ENCODE data around the gene GRID1. TPM values are rescaled to one million over a fixed set of nuclear protein-coding genes. Genes with fewer than 3 reads are reported as not detected.

GRID1 gene
- total RNA-seq, 1 experiment from 2014 or later, result not detected

- no peaks in the 10 kb centered on the region for H3K79me2 ChIP-seq (ENCODE audit: low read depth)
- intact Hi-C loops (cut with micrococcal nuclease; ENCODE audit: unreplicated experiment), result no loop called here
- no peak overlapping the region for H3K4me3 ChIP-seq
- no peaks in the 10 kb centered on the region for H3F3A ChIP-seq (ENCODE audit: insufficient read depth, low read depth)
- H3K4me2 ChIP-seq, result no peak overlapping the region
- no peak overlapping the region for H2AFZ ChIP-seq
- H3K9me3 ChIP-seq (ENCODE audit: insufficient read depth, low read depth), result no peaks in the 10 kb centered on the region
- no peaks in the 10 kb centered on the region for H4K20me1 ChIP-seq (ENCODE audit: insufficient read depth)
- H3K27me3 ChIP-seq (ENCODE audit: insufficient read depth, low read depth), result no peaks in the 10 kb centered on the region
- H3K36me3 ChIP-seq (ENCODE audit: low read depth), result no peaks in the 10 kb centered on the region
- DNase-seq, result no peak
- TF ChIP-seq EZH2 (IDR thresholded peaks at IDR 0.05; ENCODE audit: low read depth), result no peak
- no peak for TF ChIP-seq CTCF (conservative IDR thresholded peaks at IDR 0.05)
- no TSS peak for BruUV-seq (replicated peaks)
- ChIA-PET CTCF (no interaction called here), POLR2A (ENCODE audit: unreplicated experiment) (no interaction called here)
- no peak overlapping the region for H3K27ac ChIP-seq
- H3K4me1 ChIP-seq (replicated peaks; ENCODE audit: insufficient read depth), result no peaks in the 10 kb centered on the region
- no peaks in the 10 kb centered on the region for H3K9me2 ChIP-seq (ENCODE audit: insufficient read depth)
These were observed 757.1 kb downstream of the GRID1 start for GRCh38 chr10:85609509-85609908.

DNA sequence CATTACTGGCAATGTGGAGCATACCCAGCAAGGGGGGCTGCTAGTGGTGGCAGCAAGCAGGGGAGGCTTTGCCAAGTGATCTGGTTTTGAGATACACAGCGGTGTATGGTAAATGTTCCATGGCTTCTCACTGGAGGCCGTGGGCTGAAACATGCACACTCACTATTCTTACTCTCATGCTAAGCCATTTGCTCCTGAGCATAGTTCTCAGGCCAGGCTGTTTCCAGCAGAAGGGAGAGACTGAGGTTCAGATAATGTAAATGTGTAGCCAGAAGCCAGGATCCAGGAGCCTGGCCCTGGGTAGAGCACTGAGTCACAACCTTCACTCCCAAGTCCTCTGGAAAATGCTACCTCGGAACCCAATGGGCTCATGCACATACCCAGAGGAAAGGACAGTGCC lies 757.9 kb downstream of the GRID1 start:
- H3K36me3 ChIP-seq (ENCODE audit: low read depth), result no peaks in the 10 kb centered on the region
- H3K9me3 ChIP-seq (ENCODE audit: insufficient read depth, low read depth), result no peaks in the 10 kb centered on the region
- no peak overlapping the region for H2AFZ ChIP-seq
- POLR2A ChIA-PET (ENCODE audit: unreplicated experiment), result no interaction called here
- no peak for TF ChIP-seq EZH2 (IDR thresholded peaks at IDR 0.05; ENCODE audit: low read depth)
- no peak for TF ChIP-seq CTCF (conservative IDR thresholded peaks at IDR 0.05)
- no peaks in the 10 kb centered on the region for H3K9me2 ChIP-seq (ENCODE audit: insufficient read depth)
- intact Hi-C loops (cut with micrococcal nuclease; ENCODE audit: unreplicated experiment), result no loop called here
- H3K4me2 ChIP-seq, result no peak overlapping the region
- no peaks in the 10 kb centered on the region for H4K20me1 ChIP-seq (ENCODE audit: insufficient read depth)
- no peaks in the 10 kb centered on the region for H3K27me3 ChIP-seq (ENCODE audit: insufficient read depth, low read depth)
- H3K4me3 ChIP-seq, result no peak overlapping the region
- H3K79me2 ChIP-seq (ENCODE audit: low read depth), result no peaks in the 10 kb centered on the region
- no peak overlapping the region for H3K27ac ChIP-seq
- H3F3A ChIP-seq (ENCODE audit: insufficient read depth, low read depth), result no peaks in the 10 kb centered on the region
- no peak for DNase-seq
- no TSS peak for BruUV-seq (replicated peaks)
- CTCF ChIA-PET, result no interaction called here
- H3K4me1 ChIP-seq (replicated peaks; ENCODE audit: insufficient read depth), result 0 out of 2 replicates have a peak, but pooled peaks cover under 1% of the 10 kb centered on the region

DNA sequence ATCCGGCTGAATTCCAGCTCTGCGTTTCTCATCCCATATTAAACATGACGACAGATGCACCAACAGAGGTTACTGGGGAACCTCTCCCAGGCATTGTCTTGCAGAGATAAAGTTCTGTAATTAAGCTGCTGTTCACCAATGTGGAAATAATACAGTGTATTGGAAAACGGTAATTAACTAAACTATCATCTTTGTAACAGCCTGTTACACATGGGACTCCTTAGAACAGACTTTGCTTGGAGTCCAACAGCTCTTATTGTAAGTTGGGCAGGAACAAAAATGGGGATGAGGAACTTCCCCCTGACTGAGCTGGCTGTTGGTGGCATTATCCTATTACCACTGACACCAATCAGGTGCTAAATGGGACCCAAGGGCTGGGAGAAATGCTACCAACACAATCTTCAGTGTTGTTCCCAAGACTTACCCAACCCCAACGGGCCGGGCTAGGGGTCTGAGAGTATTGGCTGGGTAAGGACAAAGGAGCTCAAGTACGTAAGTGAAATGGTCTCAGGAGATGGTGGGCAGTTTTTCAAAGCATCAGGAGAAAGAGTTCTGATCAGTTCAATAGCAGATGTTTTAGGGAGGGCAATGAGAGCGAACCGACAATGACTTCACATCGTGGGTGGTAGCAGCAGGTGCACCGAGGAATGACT lies 759.4 kb downstream of the GRID1 start:
- H4K20me1 ChIP-seq (ENCODE audit: insufficient read depth), result no peaks in the 10 kb centered on the region
- no peaks in the 10 kb centered on the region for H3F3A ChIP-seq (ENCODE audit: insufficient read depth, low read depth)
- H3K9me3 ChIP-seq (ENCODE audit: insufficient read depth, low read depth), result no peaks in the 10 kb centered on the region
- H3K27ac ChIP-seq, result no peak overlapping the region
- no peaks in the 10 kb centered on the region for H3K36me3 ChIP-seq (ENCODE audit: low read depth)
- POLR2A ChIA-PET (ENCODE audit: unreplicated experiment), result no interaction called here
- no peak overlapping the region for H3K4me2 ChIP-seq
- no peak for TF ChIP-seq CTCF (conservative IDR thresholded peaks at IDR 0.05)
- no peak for TF ChIP-seq EZH2 (IDR thresholded peaks at IDR 0.05; ENCODE audit: low read depth)
- BruUV-seq (replicated peaks), result no TSS peak
- intact Hi-C loops (cut with micrococcal nuclease; ENCODE audit: unreplicated experiment), result no loop called here
- H3K4me3 ChIP-seq, result no peak overlapping the region
- H2AFZ ChIP-seq, result no peak overlapping the region
- peaks cover 12% of the 10 kb centered on the region for H3K4me1 ChIP-seq (replicated peaks; ENCODE audit: insufficient read depth)
- H3K79me2 ChIP-seq (ENCODE audit: low read depth), result no peaks in the 10 kb centered on the region
- no peaks in the 10 kb centered on the region for H3K9me2 ChIP-seq (ENCODE audit: insufficient read depth)
- CTCF ChIA-PET, result no interaction called here
- no peak for DNase-seq
- no peaks in the 10 kb centered on the region for H3K27me3 ChIP-seq (ENCODE audit: insufficient read depth, low read depth)
